ENCODE measurements around the gene PTPRZ1. TPM values are rescaled to one million over a fixed set of nuclear protein-coding genes. Genes with fewer than 3 reads are reported as not detected.

Gene PTPRZ1
- total RNA-seq, 4 donors from 2014 or later = 0.32 to 33.9 (median 11.8) TPM

DNA sequence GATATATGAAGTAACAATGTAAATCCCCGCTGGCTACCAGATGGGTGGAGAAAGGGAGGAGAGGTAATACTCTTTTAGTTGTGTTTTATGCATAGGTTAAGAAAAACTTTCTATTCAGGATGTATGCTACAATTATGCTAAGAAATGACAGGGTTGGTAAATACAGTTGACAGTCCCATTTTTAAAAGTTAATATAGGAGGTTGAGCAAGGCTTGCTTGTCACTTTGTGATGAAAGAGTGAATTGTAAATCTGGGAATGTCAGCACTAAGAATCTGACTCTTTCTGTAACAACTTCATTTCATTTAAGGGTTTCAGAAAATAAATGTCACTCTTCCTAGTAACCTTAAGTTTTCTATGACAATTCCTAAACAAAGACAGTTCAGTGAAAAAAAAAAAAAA, 59.8 kb downstream of the PTPRZ1 start:
- DNase-seq (ENCODE audit: low spot score) (no peak), ATAC-seq (ENCODE audit: low FRiP score) (no peak)
- TF ChIP-seq, protein P1, sequence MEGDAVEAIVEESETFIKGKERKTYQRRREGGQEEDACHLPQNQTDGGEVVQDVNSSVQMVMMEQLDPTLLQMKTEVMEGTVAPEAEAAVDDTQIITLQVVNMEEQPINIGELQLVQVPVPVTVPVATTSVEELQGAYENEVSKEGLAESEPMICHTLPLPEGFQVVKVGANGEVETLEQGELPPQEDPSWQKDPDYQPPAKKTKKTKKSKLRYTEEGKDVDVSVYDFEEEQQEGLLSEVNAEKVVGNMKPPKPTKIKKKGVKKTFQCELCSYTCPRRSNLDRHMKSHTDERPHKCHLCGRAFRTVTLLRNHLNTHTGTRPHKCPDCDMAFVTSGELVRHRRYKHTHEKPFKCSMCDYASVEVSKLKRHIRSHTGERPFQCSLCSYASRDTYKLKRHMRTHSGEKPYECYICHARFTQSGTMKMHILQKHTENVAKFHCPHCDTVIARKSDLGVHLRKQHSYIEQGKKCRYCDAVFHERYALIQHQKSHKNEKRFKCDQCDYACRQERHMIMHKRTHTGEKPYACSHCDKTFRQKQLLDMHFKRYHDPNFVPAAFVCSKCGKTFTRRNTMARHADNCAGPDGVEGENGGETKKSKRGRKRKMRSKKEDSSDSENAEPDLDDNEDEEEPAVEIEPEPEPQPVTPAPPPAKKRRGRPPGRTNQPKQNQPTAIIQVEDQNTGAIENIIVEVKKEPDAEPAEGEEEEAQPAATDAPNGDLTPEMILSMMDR (IDR thresholded peaks at IDR 0.05) = no peak

DNA sequence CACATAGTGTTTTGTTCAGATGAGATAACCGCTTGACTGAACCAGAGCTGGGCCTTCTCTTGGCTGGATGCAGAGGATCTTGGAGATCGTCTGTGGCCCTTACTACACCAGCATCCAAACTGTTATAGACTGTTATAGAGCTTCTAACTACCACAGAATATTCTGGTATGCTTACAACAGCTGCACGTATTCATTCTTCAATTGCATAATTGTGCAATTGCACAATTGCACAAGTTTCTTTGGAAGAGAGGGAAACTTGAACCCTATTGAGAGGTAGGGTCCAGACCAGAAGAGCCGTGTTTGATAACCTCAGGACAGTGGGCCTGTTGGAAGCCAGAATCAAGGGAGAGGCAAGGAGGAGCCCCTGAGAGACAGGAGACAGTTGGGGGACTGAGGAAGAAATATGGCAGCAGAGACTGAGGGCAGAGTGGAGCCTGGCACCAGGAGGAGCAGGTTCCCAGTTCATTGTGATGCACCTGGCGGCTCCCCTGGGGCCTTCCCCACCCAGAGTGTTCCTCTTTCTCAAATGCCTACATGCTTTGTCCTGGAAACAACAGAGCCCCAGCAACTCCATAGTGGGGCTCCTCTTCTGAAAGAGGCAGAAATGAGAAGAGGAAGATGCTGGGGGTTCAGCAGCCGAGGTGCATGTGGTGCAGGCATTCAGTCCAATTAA, 64.1 kb downstream of the PTPRZ1 start:
- no peak for ATAC-seq (ENCODE audit: low FRiP score)
- TF ChIP-seq, protein P1 (IDR thresholded peaks at IDR 0.05) = no peak
- DNase-seq (ENCODE audit: low spot score) = no peak

DNA sequence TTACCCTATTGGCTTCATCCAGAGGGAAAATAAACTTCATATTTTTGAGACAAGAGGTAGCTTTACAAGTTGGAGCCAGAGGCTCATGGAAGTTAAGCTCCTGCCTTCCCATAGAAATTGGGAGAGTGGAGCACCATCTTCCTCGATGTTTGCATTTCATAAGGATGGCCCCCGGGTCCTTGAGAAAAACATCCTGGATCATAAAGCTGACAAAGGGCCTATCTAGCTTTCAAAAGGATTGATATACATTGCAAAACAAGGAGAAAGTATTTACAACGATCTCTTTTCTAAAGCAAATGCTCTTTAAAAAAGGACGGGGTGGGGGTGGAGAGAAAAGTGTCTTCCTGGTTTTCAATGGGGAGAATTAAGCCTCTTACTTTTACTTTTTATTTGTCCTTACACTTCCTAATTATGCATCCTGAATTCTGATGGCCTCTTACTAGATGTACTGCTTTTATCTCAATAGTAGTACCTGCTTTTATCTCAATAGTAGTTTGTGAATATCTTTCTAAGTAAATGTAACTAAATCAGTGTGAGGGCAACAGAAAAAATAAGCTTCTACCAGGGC, 65.6 kb downstream of the PTPRZ1 start:
- DNase-seq (ENCODE audit: low spot score) (no peak), ATAC-seq (ENCODE audit: low FRiP score) (no peak)
- TF ChIP-seq, protein P1 (IDR thresholded peaks at IDR 0.05) = no peak

DNA sequence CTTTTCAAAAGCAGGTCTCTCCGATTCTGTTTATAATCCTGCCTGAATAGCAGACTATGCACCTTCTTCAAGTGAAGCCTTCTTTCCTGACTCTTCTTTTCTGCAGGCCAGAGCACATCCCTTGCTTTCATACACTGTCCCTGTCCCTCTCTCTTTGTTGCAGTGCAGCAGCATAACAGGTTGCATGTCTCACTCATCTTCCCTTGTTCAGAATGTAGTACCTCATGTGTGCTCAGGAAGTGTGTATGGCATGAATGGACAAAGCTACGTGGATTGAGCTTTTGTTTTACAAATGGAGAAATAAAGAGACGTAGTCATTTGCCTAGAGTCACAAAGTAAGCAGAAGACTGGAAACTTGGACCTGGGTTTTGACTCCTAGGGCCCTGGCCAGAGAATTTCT, 68.0 kb downstream of the PTPRZ1 start:
- ATAC-seq (ENCODE audit: low FRiP score) (no peak), DNase-seq (ENCODE audit: low spot score) (no peak)
- TF ChIP-seq, protein P1 (IDR thresholded peaks at IDR 0.05) = no peak

DNA sequence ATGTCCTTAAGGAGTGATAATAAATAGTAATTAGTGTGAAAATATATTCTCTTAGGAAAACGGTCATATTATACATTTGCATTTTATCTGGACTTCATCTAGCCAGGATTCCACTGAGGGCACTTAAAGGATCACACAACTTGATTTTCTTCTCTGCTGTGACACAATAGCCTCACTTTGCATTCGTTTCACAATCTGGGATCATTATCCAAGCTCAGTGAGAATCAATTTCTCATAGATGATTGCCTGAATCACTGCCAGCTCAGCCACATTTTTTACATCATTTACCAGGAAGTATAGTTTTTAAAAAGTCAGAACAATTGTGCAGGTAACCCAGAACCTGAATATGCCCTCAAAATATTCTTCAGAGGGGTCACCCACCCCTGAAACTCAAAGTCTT, 68.9 kb downstream of the PTPRZ1 start:
- ATAC-seq (ENCODE audit: low FRiP score) (no peak), DNase-seq (ENCODE audit: low spot score) (no peak)
- TF ChIP-seq, protein P1 (IDR thresholded peaks at IDR 0.05) = no peak

DNA sequence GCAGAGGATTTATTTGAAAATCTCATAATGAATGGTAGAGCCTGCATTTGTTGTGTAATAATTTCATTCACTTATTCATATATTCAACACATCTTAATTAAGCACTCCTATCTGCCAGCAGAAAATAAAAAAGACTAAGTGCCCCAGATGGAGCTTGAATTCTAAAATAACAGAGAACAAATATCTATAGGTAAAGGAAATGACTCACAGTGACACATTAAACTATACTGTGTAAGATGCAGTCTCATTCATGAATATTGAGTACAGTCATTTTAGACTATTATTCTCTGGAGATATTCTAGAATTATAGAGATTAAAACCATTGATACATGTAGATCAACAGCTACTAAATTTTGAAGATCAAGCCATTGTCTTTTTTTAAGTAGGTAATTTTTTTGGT, 72.1 kb downstream of the PTPRZ1 start:
- no peak for ATAC-seq (ENCODE audit: low FRiP score)
- no peak for DNase-seq (ENCODE audit: low spot score)
- TF ChIP-seq, protein P1 (IDR thresholded peaks at IDR 0.05) = no peak

All from omental fat pad (tissue), 4 donors.